CD4-positive, alpha-beta T cell treated with Interleukin-10 for 1 hour (primary cell): Measurements from ENCODE around the gene POM121L2.
"Not testable (repeated sequence)": the region's sequence is repeated elsewhere in the genome, so short reads cannot be mapped to it uniquely, and the experiment has no call there.

Source experiments
- DNase-seq: peaks from one replicate; pipeline ENCODE4 v3.0.0-alpha.2; 2020

POM121L2 gene

DNA sequence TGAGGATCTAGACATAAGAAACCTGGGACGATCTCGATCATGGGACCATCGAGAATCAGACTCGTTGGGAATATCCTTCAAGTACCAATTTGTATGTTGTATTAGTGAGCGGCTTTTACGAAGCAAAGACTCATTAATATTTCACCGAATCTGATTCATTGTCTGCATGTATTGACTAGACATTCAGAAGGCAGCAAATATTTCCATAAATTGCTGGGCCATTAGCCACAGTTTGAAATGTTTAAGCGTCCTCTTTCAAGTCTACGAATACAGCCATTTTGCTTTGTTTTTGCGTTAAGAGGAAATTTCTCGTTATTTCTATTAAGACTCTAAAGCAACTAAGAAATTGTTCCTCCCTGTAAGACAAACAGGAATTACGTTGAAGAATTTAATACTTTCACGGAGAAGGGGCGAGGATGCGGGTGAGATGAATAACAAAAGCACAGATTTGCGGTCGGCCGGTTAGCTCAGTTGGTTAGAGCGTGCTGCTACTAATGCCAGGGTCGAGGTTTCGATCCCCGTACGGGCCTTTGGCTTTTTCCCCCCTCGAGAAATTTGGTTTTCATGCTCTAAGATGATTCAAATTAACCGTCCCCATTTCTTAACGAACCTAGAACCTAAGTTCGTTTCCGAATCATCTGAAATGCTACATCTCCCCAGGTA, 18.5 kb downstream of the POM121L2 start:
- DNase-seq: no peak

DNA sequence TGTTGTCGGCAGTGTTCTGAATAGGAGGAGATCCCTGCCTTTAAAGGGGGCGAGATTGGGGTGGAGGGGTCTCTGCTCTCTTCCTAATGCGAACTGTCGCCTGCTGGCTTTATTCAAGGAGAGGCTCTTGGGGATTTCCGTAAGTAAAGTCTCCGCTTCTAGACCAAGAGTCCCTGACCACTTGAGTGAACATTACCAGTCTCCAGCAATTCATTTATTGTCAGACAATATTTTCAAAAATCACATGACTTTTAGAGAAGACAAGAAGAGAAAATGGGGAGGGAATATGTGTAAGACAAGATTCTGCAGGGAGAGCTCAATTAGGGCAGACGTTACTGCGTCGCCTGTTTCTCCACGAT, 21.2 kb downstream of the POM121L2 start:
- no peak for DNase-seq

DNA sequence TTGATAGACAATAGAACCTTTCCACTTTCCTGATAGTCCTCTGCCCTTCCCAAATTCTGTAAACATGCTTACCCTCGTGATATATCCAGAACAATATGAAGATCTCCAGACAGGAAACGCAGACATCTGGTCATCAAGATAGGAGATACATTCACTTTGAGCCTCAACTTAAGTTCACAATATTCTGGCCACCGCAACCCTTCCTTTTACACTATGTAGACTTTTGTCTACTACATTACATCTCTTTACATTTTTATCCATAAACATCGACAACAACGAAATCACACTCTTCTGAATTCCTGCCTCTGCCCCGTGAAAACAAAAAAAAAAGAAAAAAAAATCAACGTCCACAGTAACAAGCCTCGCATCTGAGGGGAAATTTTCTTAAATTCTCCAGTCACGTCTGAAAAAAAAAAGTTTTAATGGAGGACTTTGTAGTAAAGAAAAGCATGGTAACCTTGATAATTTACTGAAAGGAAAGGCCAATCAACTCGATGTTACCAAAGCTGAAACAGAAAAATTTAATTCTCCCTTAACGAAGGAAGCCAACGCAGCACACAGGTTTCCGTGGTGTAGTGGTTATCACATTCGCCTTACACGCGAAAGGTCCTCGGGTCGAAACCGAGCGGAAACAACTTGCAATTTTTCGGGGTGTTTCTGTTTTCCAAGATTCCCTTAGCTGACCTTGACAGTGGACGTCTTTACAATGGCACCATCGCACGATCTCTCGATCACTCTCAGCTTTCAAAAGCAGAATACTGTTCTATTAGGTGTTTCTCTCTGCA, 21.8 kb downstream of the POM121L2 start:
- DNase-seq: no peak

DNA sequence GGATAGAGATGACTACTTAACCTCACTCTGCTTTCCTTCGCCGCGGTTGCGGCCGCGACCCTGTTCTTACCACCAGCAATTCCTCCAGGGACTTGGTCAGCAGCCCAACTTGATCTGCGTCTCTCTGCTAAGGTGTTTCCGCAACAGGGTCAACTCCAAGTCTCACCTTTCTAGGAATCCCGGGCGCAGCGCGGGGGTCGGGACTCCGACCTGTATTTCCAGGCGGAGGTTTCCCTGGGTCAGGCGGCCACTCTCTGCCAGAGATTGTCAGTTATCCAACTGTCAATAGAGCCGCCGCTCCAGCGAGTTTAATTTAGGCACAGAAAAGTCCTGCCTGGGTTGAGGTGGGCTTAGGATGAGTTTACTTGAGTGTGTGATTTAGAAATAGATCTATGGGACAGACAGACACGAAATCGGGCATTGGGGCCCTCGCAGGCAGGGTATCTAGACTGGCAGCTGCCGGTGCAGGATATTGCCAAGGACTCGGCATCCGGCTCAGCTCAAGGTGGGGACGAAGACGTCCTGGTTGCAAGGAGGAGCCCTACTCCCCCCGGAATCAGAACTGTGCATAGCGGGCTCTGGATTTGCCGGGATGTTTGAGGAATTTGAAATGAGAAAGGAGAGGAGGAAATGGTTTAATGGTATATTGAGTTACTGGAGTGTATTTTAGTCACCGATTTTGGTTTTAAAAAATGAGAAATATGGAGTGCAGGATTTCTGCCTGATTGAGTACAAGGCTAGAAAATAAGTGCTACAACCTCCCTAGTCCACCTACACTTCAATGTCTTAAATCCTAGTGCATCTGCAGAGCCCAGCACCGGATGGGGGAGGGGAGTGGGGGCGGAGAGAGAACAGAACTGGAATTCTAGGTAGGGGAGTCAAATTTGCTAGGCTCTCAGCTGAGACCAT, 23.7 kb downstream of the POM121L2 start:
- no peak for DNase-seq

DNA sequence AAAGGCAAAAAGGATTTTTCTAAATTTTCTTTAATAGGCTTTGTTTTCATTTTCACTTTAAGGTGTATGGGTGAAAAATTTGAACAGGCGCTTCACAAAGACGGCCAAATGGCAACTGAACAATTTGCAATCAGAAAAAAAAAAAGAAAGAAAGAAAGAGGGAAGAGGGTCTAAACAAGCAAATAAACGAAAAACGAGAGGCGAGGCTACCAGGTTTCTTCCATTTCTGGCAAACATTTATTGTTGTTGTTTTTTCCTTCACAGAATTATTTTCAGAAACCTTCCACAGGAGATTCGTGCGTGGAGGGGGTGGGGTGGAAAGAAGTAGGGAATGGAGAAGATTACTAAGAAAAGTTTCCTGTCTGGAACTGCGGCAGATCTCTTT, 24.3 kb downstream of the POM121L2 start:
- no peak for DNase-seq

DNA sequence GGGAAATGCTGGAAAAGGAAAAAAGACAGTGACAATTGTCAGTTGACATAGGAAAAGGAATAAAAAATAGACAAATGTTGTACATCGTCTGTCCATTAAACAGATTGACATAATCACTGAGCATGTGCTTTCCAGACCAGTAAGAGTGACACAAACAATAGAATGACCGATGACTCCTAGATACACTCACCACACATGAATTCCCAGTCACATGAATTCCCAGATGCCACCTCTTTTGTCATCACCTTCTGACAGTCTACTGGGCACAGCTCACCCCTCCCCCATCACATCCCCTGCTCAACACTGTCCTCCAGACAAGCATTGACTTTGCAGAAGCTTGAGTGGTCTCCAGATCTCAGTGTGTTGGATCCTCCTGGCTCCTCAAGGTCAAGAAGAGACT, 25.9 kb downstream of the POM121L2 start:
- no peak for DNase-seq

DNA sequence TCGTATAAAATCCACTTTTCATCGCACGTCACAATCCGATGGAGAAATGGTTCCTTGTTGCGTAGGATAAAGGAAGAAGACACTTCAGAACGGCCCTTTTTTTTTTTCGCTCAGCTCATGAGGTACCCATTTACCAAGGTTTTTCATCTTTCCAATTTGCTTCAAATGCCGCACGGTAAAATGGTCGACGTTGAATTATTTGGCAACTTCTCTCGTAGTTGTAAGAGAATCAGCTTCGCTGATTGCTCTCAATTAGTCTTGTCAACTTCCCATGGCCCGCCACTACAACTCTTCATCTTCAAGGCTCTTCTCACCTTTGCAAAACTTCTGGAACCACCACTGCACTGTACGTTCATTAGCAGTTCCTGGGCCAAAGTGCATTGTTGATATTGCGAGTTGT, 28.8 kb downstream of the POM121L2 start:
- DNase-seq: no peak

DNA sequence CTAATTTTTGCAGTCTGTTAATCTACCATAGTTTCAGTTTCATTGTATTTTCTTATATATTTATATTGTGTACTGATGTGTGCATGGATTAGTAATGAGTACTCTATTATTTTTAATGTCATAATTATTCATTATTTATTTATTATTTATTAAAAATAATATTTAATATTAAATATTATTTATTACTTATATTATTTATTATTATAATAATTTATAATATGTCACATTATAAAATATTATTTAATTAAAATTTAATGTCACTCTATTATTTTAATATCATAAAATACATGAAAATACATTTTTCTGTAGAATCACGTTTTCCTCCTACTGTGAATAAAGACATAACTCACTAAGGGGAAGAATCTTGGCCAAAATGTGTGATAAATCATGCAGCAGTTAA, 30.5 kb downstream of the POM121L2 start:
- no peak for DNase-seq

DNA sequence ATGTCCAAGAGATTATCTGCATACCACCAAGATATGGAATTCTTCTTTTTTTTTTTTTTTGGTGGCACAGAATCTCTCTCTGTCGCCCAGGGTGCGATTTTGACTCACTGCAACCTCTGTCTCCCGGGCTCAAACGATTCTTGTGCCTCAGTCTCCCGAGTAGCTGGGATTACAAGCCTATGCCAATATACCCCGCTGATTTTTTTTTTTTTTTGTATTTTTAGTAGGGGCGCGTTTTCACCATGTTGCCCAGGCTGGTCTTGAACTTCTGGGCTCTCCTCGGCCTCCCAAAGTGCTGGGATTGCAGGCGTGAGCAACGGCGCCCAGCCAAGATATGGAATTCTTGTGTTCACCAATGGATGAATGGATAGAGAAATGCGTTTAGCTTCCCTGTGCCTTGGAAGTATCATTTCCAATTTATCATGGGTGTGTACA, 31.0 kb downstream of the POM121L2 start:
- no peak for DNase-seq

DNA sequence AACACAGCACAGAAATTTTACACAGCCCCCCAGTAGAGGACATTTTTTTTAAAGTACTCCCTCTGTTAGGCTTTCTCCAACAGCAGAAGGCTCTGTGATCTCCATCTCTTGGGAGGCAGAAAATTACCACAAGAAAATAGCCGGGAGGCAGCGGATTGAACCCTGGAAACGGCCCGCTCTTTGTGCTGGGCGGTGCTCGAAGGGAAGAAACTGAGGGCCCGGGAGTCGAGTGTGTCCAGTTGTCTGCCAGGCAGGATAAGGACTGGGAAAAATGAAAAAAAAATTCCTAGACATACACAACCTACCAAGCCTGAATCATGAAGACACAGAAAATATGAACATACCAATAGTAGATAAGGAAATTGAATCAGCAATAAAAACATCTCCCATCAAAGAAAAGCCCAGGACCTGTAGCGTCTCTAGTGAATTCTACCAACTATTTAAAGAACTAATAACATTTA, 31.5 kb downstream of the POM121L2 start:
- DNase-seq: no peak

DNA sequence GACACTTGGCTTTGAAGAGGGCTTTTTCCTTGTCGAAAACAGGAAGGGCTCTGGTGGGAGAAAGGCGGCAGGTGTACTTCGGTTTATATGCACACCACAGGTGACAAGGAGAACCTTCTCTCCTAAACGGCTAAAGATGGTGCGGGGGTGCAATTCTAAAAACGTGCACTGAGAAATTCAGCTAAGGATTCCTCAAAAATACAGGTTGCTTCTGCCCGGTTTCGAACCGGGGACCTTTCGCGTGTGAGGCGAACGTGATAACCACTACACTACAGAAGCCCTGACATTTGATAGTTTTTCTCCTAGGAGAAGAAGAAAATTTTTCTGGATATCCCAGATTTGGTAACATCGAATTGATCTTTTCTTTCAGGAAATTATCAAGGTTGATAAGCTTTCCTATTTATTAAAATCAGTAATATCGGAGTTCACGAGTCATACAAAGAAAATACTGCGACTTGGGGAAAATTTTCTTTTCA, 32.0 kb downstream of the POM121L2 start:
- DNase-seq: no peak

DNA sequence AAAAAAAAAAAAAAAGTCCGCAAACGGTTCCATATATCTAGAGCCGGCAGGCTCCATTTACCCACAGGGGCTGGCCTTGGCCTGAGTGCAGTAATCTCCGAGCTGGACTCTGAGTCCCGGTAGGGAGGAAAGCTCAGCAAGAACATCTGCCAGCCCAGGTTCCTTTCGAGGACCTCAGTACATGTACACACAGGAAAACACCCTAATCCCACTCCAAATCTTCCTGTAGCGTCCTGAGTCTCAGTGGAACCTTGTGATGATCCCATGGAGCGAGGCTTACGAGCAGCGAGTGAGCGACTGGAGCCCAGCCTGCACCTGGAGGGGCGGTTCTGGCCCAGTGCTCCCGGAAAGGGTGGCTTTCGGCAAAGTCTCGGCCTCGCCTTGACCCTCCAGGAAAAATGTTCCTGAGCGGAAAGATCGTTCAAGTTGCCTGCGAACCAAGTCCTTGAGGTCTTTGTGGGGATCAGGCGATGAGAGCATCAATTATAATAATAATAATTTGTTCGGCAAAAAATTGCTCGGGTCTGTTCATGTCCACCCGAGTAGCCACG, 32.5 kb downstream of the POM121L2 start:
- DNase-seq: no peak

DNA sequence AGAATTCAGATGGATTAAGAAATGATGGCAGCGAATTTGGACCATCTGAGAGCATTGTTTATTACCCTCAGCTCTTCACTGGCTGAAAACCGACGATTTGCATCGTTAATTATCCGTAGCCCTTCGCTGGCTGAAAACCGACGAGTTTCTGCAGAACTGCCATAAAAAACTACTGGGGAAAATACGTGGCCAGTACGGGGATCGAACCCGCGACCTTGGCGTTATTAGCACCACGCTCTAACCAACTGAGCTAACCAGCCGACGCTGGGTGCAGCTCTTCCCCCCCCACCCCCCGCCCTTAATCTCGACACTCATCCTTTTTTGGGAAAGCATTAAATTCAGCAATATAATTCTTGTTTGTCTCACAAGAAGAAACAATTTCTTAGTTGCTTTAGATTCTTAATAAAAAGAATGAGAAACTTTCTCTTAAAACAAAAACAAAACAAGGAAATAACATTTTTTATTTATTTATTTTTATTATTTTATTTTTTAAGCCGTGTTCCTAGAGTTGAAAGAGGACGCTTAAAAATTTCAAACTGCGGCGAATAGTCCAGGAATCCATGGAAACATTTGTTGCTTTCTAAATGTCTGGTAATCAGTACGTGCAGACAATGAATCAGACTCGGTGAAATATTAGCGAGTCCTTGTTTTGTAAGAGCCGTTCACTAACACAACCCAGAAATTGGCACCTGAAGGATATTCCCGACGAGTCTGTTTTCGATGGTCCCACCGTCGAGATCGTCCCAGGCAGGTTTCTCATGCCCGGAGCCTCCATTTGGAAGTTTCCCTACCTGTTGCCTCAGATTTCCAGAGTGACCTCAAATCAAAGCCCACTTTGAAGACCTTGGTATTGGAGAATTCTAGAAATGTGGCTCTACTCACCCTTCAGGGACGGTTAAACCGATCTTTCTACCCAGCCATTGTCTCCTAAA, 36.8 kb downstream of the POM121L2 start:
- no peak for DNase-seq

DNA sequence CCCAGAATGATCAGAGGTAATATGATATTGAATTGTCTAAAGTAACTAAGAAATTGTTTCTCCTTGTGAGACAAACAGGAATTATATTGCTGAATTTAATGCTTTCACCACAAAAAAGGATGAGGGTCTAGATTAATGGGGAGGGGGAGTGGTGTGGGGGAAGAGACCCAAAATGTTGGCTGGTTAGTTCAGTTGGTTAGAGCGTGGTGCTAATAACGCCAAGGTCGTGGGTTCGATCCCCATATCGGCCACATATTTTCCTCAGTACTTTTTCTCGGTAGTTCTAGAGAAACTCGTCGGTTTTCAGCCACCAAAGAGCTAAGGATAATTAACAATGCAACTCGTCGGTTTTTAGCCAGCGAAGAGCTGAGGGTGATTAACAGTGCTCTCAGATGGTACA, 38.3 kb downstream of the POM121L2 start:
- DNase-seq: no peak

DNA sequence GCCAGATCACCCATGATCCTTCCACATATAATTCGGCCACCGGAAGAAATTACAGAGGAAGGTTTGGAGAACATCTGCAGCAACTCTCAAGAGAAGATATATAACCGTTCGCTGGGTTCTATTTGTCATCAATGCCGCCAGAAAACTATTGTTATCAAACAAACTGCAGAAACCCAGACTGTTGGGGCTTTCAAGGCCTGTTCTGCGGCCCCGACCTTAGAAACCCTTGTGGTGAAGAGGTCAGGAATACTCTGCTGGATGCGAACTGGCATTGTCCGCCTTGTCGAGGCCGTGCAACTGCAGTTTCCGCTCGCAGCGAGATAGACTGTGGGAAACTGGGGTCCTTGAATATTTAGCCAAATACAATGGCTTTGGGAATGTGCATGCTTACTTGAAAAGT, 43.3 kb downstream of the POM121L2 start:
- DNase-seq: no peak

DNA sequence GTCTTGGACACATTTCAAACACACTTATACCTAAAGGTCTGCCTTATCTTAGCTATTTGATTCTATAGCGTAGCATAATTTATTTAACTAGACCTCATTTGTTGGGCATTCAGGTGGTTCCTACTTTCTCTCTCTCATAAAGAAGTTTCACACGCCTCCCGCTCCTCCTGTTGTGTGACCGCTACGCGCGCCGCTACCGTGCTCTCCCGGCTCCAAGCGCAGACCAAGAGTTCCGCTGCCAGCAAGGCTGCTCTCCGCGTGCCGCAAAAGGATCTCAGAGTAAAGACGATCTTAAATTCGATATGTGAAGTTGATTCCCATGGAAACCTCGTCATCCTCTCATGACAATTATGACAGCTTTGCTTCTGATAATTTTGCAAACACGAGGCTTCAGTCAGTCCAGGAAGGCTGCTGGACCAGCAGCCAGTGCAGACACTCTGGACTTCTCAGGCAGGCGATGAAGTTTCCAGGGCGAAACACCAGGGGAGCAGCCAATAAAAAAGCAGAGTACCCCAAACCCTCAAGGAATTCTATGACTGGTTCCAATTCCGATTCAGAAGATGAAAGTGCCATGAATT, 44.1 kb downstream of the POM121L2 start:
- no peak for DNase-seq

DNA sequence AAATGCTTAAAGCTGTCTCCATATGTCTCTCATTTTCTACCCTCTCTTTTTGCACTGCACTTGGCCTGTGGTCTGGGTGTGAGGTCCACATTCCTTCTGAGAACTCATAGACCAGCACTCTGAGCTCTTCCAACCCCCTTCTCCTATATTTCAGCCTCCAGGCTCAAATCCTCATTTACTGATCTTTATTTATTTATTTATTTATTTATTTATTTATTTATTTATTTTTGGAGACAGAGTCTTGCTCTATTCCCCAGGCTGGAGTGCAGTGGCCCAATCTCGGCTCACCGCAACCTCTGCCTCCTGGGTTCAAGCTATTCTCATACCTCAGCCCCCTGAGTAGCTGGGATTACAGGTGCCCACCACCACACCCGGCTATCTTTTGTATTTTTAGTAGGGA, 45.1 kb downstream of the POM121L2 start:
- not testable (repeated sequence) for DNase-seq

DNA sequence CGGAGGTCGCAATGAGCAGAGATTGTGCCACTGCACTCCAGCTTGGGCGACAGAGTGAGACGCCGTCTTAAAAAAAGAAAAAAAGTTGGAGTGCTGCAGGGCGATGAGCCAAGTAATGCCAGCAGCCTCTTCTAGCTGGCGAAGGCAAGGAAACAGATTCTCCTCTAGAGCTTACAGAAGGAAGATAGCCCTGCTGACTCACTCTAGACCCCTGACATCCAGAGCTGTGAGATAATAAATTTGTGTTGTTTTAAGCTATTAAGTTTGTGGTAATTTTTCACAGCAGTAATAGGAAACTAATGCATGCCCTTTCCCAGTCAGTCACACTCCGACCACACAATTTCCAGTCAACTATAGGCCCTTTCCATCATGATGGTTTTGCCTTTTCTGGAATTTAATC, 48.2 kb downstream of the POM121L2 start:
- DNase-seq: no peak

DNA sequence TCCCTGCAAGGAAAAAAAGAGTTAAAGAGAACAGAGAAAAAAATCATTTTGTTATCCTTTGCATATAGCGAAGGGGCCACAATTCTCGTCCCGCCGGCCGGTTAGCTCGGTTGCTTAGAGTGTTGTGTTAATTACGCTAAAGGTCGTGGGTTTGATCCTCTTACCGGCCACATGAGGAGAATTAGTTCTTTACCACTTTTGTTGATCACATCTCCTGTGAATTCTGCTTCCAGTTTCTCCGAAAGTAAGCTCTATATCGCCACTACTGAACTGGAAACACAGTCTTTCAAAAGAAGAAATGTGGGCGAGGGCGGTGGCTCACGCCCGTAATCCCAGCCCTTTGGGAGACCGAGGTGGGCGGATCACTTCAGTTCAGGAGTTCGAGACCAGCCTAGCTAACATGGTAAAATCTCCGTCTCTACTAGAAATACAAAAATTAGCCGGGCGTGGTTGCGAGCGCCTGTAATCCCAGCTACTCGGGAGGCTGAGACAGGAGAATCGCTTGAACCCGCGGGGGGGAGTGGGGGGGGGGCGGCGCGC, 51.2 kb downstream of the POM121L2 start:
- DNase-seq: no peak

DNA sequence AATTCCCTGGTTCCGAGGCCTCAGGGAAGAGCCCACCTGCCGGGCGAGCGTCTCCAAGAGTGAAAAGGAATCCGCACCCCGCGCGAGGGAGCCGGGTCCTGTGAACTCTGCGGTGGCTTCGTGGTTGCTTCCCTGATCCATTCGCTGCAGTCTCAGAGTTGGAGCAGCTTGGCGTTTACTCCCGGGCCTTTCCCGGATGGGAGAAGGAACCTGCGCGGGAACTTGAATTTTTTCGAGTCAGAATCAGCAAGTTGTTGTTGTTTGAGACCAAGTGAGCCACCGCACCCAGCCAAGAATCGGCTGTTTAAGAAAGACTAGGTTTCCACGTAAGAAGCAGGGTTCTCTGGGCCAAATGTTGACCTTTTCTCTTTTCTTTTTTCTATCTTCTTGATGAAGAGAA, 51.7 kb downstream of the POM121L2 start:
- no peak for DNase-seq
